ENCODE results near the gene SNX25. TPM values are rescaled to one million over a fixed set of nuclear protein-coding genes. Genes with fewer than 3 reads are reported as not detected.
"Not testable (repeated sequence)": the region's sequence is repeated elsewhere in the genome, so short reads cannot be mapped to it uniquely, and the experiment has no call there.

SNX25 gene
- total RNA-seq, 4 donors from 2014 or later, result 5.5 to 18.9 (median 7.5) TPM

- intact Hi-C loops (cut with DNase I), result no loop called here
- H3K27me3 ChIP-seq, result no peaks in the 10 kb centered on the region
- TF ChIP-seq POLR2A (IDR thresholded peaks at IDR 0.05) (no peak), CTCF (IDR thresholded peaks at IDR 0.05) (no peak)
- WGBS, 2 donors, result 78 to 81% methylated on average over 4 of the region's 4 CpGs
- no peak overlapping the region for H3K4me3 ChIP-seq
- H3K4me1 ChIP-seq, result no peaks in the 10 kb centered on the region
- DNase-seq, result no peak
- H3K9me3 ChIP-seq, result no peaks in the 10 kb centered on the region
- H3K36me3 ChIP-seq, result peaks cover 0 to 52% (median 0%) of the 10 kb centered on the region in 3 donors
- no peak overlapping the region for H3K27ac ChIP-seq
Observed at GRCh38 chr4:185358514-185358913, 149.1 kb downstream of the SNX25 start.

- DNase-seq, result no peak
- 89 to 94% methylated on average over 4 of the region's 4 CpGs for WGBS, 2 donors
- H3K9me3 ChIP-seq, result no peaks in the 10 kb centered on the region
- peaks cover 0 to 48% (median 0%) of the 10 kb centered on the region in 3 donors for H3K36me3 ChIP-seq
- H3K27ac ChIP-seq, result no peak overlapping the region
- H3K4me3 ChIP-seq, result no peak overlapping the region
- intact Hi-C loops (cut with DNase I), result no loop called here
- H3K4me1 ChIP-seq, result no peaks in the 10 kb centered on the region
- no peaks in the 10 kb centered on the region for H3K27me3 ChIP-seq
- no peak for TF ChIP-seq POLR2A (IDR thresholded peaks at IDR 0.05)
- no peak for TF ChIP-seq CTCF (IDR thresholded peaks at IDR 0.05)
Observed at GRCh38 chr4:185358959-185359358, 149.6 kb downstream of the SNX25 start.

- Histone ChIP-seq H3K27ac (no peak overlapping the region), H3K36me3 (peaks cover 0 to 38% (median 0%) of the 10 kb centered on the region in 3 donors), H3K9me3 (no peaks in the 10 kb centered on the region), H3K4me3 (no peak overlapping the region), H3K27me3 (no peaks in the 10 kb centered on the region), H3K4me1 (no peaks in the 10 kb centered on the region)
- 92 to 97% methylated on average over 7 to 8 of the region's 8 CpGs for WGBS, 2 donors
- no peak for DNase-seq
- intact Hi-C loops (cut with DNase I), result no loop called here
- TF ChIP-seq CTCF (IDR thresholded peaks at IDR 0.05) (no peak), POLR2A (IDR thresholded peaks at IDR 0.05) (no peak)
Observed at GRCh38 chr4:185359767-185360446, 150.5 kb downstream of the SNX25 start.

GRCh38 chr4:185361872-185362271 is 152.5 kb downstream of the SNX25 start:
- DNase-seq, result no peak
- Histone ChIP-seq H3K4me3 (no peak overlapping the region), H3K9me3 (no peaks in the 10 kb centered on the region), H3K27ac (no peak overlapping the region), H3K27me3 (no peaks in the 10 kb centered on the region), H3K36me3 (peaks cover 0 to 38% (median 0%) of the 10 kb centered on the region in 3 donors), H3K4me1 (no peaks in the 10 kb centered on the region)
- TF ChIP-seq CTCF (IDR thresholded peaks at IDR 0.05) (no peak), POLR2A (IDR thresholded peaks at IDR 0.05) (no peak)
- intact Hi-C loops (cut with DNase I), result no loop called here
- 73 to 77% methylated on average over 3 of the region's 3 CpGs for WGBS, 2 donors

GRCh38 chr4:185362570-185362969 is 153.2 kb downstream of the SNX25 start:
- H3K4me3 ChIP-seq; intact Hi-C loops (cut with DNase I); H3K4me1 ChIP-seq; H3K9me3 ChIP-seq; H3K27me3 ChIP-seq; DNase-seq; H3K27ac ChIP-seq: not testable (repeated sequence)
- peaks cover 0 to 38% (median 0%) of the 10 kb centered on the region in 3 donors for H3K36me3 ChIP-seq
- WGBS, 2 donors, result 70 to 75% methylated on average over 5 of the region's 6 CpGs

All from esophagus squamous epithelium (tissue), 5 donors.